LHCN-M2 (cell line): Measurements from ENCODE around the gene C1orf74. TPM values are rescaled to one million over a fixed set of nuclear protein-coding genes. Genes with fewer than 3 reads are reported as not detected.

Experiments
- DNase-seq: peaks from one replicate; pipeline ENCODE4 v3.0.0-alpha.2; 2012; ENCODE audit warnings: low read depth
- total RNA-seq: library from RNA; depleted of rRNA; stranded (reverse); fragments of >200 nt; gene quantifications from 2 replicates; pipeline ENCODE4 v1.2.3, GENCODE V29; 2014; rRNA removed

Gene C1orf74
- total RNA-seq, 1 experiment from 2014 or later = 3.1 TPM

GRCh38 chr1:209747580-209748262 is 36.6 kb downstream of the C1orf74 start:
- peak; percentile 88 for DNase-seq

- no peak for DNase-seq
These were observed 37.8 kb downstream of the C1orf74 start for GRCh38 chr1:209746451-209747165.

- peak; percentile 73 for DNase-seq
These were observed 41.2 kb downstream of the C1orf74 start for GRCh38 chr1:209743145-209743482.

GRCh38 chr1:209742409-209743144 is 41.8 kb downstream of the C1orf74 start:
- peak; percentile 45 for DNase-seq

GRCh38 chr1:209741889-209742288 is 42.5 kb downstream of the C1orf74 start:
- DNase-seq = no peak

- no peak for DNase-seq
These were observed 43.2 kb downstream of the C1orf74 start for GRCh38 chr1:209741193-209741592.

- no peak for DNase-seq
These were observed 46.1 kb downstream of the C1orf74 start for GRCh38 chr1:209738270-209738669.

- no peak for DNase-seq
These were observed 47.2 kb downstream of the C1orf74 start for GRCh38 chr1:209737118-209737505.

GRCh38 chr1:209736490-209737117 is 47.8 kb downstream of the C1orf74 start:
- DNase-seq = no peak

GRCh38 chr1:209733409-209734192 is 50.8 kb downstream of the C1orf74 start:
- peak; percentile 53 for DNase-seq

- DNase-seq = no peak
These were observed 51.6 kb downstream of the C1orf74 start for GRCh38 chr1:209732725-209733124.

- DNase-seq = no peak
These were observed 54.9 kb downstream of the C1orf74 start for GRCh38 chr1:209729436-209729835.

Other genes with a start within 250 kb of the C1orf74 start
- not detected in 2 replicates for gene CAMK1G, start 200.8 kb downstream of the C1orf74 start, total RNA-seq
- gene LAMB3, start 132.1 kb downstream of the C1orf74 start, total RNA-seq = 3.8 and 5.3 TPM in 2 replicates
- 0.77 and 1.0 TPM in 2 replicates for gene G0S2, start 109.1 kb downstream of the C1orf74 start, total RNA-seq
- not detected in 2 replicates for gene HSD11B1, start 79.7 kb downstream of the C1orf74 start, total RNA-seq
- not detected in 2 replicates for gene TRAF3IP3, start 28.5 kb downstream of the C1orf74 start, total RNA-seq
- gene IRF6, start 21.6 kb upstream of the C1orf74 start, total RNA-seq = not detected in 2 replicates
- gene UTP25, start 43.4 kb upstream of the C1orf74 start, total RNA-seq = 8.1 and 9.5 TPM in 2 replicates
- gene SYT14, start 153.7 kb upstream of the C1orf74 start, total RNA-seq = 12.6 and 14.0 TPM in 2 replicates